GM12878 (cell line): ENCODE measurements around the gene ANK3.
"Not testable (repeated sequence)": the region's sequence is repeated elsewhere in the genome, so short reads cannot be mapped to it uniquely, and the experiment has no call there.

Experiments used
- JUND ChIP-seq: IDR thresholded peaks from 2 replicates; pipeline ENCODE4 v1.6.1; 2012; ENCODE audit warnings: low read depth, mild to moderate bottlenecking, low read length, improper control_type of control experiment, moderate library complexity
- KDM1A ChIP-seq: fragments of 200-600 bp; sonication (generic); IDR thresholded peaks from 2 replicates; pipeline ENCODE4 v1.6.1; 2016; ENCODE audit warnings: borderline replicate concordance
- POLR2A ChIP-seq: IDR thresholded peaks from 2 replicates; pipeline ENCODE4 v1.6.1; 2011; ENCODE audit warnings: low read depth, mild to moderate bottlenecking, low read length
- TCF3 ChIP-seq: IDR thresholded peaks from 2 replicates; pipeline ENCODE4 v1.6.1; 2012; ENCODE audit warnings: low read depth, mild to moderate bottlenecking, low read length, borderline replicate concordance; ENCODE audit not compliant: insufficient read depth
- ZNF24 ChIP-seq: fragments of 450-650 bp; IDR thresholded peaks from 2 replicates; pipeline ENCODE4 v1.6.1; 2017; ENCODE audit warnings: antibody characterized with exemption, mild to moderate bottlenecking
- ZZZ3 ChIP-seq: IDR thresholded peaks from 2 replicates; pipeline ENCODE4 v1.6.1; 2011; ENCODE audit warnings: low read depth; ENCODE audit not compliant: control insufficient read depth, insufficient read length
- TF ChIP-seq, protein P1 (sequence below), 3 experiments: IDR thresholded peaks in 2 of 3; conservative IDR thresholded peaks in 1 of 3; 2 replicates each; pipeline ENCODE4 v1.5.1; 2011; ENCODE audit warnings: low read depth in 3 of 3, low read length in 3 of 3, mild to moderate bottlenecking in 3 of 3, control low read depth in 2 of 3, moderate library complexity in 2 of 3, inconsistent platforms in 1 of 3, mixed read lengths in 1 of 3; ENCODE audit not compliant: control insufficient read depth in 2 of 3, insufficient read depth in 1 of 3; ENCODE audit errors: extremely low read depth in 1 of 3

DNA sequence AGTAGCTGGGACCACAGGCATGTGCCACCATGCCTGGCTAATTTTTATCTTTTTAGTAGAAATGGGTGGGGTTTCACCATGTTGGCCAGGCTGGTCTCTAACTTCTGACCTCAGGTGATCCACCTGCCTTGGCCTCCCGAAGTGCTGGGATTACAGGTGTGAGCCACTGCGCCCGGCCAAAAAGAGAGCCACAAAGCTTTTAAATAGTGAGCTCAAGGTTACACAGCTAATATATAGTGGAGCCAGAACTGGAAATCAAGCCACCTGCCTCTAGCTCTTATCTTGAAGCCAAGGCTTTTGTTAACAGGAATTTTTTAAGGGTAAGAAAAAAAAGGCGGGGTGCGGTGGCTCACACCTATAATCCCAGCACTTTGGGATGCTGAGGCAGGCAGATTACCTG is 354.3 kb downstream of the ANK3 start:
- not testable (repeated sequence) for TF ChIP-seq KDM1A, ZNF24, JUND, TCF3, ZZZ3, POLR2A
- TF ChIP-seq, protein P1, sequence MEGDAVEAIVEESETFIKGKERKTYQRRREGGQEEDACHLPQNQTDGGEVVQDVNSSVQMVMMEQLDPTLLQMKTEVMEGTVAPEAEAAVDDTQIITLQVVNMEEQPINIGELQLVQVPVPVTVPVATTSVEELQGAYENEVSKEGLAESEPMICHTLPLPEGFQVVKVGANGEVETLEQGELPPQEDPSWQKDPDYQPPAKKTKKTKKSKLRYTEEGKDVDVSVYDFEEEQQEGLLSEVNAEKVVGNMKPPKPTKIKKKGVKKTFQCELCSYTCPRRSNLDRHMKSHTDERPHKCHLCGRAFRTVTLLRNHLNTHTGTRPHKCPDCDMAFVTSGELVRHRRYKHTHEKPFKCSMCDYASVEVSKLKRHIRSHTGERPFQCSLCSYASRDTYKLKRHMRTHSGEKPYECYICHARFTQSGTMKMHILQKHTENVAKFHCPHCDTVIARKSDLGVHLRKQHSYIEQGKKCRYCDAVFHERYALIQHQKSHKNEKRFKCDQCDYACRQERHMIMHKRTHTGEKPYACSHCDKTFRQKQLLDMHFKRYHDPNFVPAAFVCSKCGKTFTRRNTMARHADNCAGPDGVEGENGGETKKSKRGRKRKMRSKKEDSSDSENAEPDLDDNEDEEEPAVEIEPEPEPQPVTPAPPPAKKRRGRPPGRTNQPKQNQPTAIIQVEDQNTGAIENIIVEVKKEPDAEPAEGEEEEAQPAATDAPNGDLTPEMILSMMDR (IDR thresholded peaks at IDR 0.05 in 2 of 3, conservative IDR thresholded peaks at IDR 0.05 in 1 of 3; ENCODE audit: control insufficient read depth in 2 of 3, extremely low read depth in 1 of 3, insufficient read depth in 1 of 3, low read depth in 3 of 3, low read length in 3 of 3), result not testable (repeated sequence)
